ENCODE measurements around the gene P4HB.
A peak's percentile ranks its signal among the peaks of the same experiment; 100 is the strongest.

P4HB gene

GRCh38 chr17:81868674-81869220, 8.4 kb upstream of the P4HB start (continued):
- TF ChIP-seq ZBTB11 (tag by site-specific recombination; conservative IDR thresholded peaks at IDR 0.05; ENCODE audit: low read depth) = peak; percentile 32; the same call in 1 of the 2 replicates
- no peak for TF ChIP-seq ZNF555 (tag by site-specific recombination; conservative IDR thresholded peaks at IDR 0.05)
- TF ChIP-seq SP2 (tag by site-specific recombination; IDR thresholded peaks at IDR 0.05) = peak; percentile 65

DNA sequence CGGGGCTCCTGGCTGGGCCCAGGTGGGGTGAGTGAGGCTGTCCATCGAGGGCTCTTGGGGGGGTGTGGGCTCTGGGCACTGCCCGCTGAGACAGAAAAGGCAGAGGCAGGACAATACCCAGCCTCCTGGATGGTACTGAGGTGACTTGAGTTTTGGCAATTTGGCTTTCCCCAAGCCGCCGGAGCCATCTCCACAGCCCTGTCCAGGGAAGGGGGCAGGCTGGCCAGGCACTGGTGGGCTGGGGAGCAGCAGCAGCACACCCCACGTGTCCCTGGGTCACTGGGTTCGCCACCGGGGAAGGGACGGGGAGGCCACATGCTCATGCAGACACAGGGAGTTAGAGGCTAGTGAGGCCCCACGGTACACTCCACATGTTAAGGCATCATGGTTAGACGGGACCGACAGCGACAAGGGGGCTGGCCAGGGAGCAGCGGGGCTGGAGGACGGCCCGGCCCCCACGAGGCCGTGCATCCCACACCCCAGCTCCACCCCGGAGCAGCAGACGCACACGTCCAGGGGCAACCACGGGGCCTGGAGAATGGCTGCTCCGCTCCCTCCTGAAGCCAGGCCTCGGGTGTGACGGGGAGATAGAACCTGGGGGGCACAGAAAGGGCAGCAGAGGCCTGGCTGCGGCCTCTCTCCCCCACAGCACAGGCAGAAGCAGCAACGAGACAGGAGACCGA, 7.8 kb upstream of the P4HB start:
- peak overlapping the region; percentile 100 for H3K27ac ChIP-seq (ENCODE audit: extremely low read depth, low read depth, low read length)
- ChIA-PET CTCF (interaction anchor here (0.7 to 2.4 kb wide), 3 partner anchors 18 to 153 kb away, joined by 3 to 12 read pairs (median 4); no protein-coding TSS in a partner anchor), POLR2A (interaction anchor here (0.6 to 2.5 kb wide), 7 partner anchors 11 to 355 kb away, joined by 4 to 14 read pairs (median 8); partner anchors contain the start of genes ACTG1, CENPX, LRRC45 and MRPL12)
- peaks cover 17% of the 10 kb centered on the region; the same call in 1 of the 2 replicates for H3K4me1 ChIP-seq (ENCODE audit: control insufficient read depth, insufficient read depth, low read length)
- no peak overlapping the region for H3K4me3 ChIP-seq (ENCODE audit: low read depth, low read length)
- H3K36me3 ChIP-seq (ENCODE audit: control insufficient read depth in 2 of 2, insufficient read depth in 1 of 2, low read length in 2 of 2) = peaks cover 5 to 70% of the 10 kb centered on the region in 2 experiments; a peak in 2 of 3 replicates
- no peaks in the 10 kb centered on the region for H3K9me3 ChIP-seq (ENCODE audit: control insufficient read depth, insufficient read depth, low read depth, low read length)
- TF ChIP-seq FEZF1 (tag by site-specific recombination; IDR thresholded peaks at IDR 0.05) (no peak), ZNF292 (tag by site-specific recombination; IDR thresholded peaks at IDR 0.05; ENCODE audit: borderline replicate concordance, low read depth) (no peak), KLF8 (tag by site-specific recombination; IDR thresholded peaks at IDR 0.05) (peak; percentile 64), ZNF621 (tag by site-specific recombination; IDR thresholded peaks at IDR 0.05) (no peak), ZBTB1 (tag by site-specific recombination; IDR thresholded peaks at IDR 0.05) (no peak), KLF1 (tag by site-specific recombination; IDR thresholded peaks at IDR 0.05) (peak; percentile 41; the same call in 1 of the 2 replicates), ZBTB48 (tag by site-specific recombination; IDR thresholded peaks at IDR 0.05) (peak; percentile 82), ZSCAN30 (tag by site-specific recombination; IDR thresholded peaks at IDR 0.05) (peak; percentile 31), GLI4 (tag by site-specific recombination; IDR thresholded peaks at IDR 0.05) (no peak), ZNF223 (tag by site-specific recombination; IDR thresholded peaks at IDR 0.05) (no peak), HOXD13 (CRISPR knock-in tag; IDR thresholded peaks at IDR 0.05; ENCODE audit: borderline replicate concordance) (no peak), ZNF426 (tag by site-specific recombination; IDR thresholded peaks at IDR 0.05) (no peak), ZNF302 (tag by site-specific recombination; IDR thresholded peaks at IDR 0.05; ENCODE audit: low read depth) (no peak), SP7 (tag by site-specific recombination; IDR thresholded peaks at IDR 0.05) (peak; percentile 36), BCL11A (tag by site-specific recombination; IDR thresholded peaks at IDR 0.05; ENCODE audit: low read depth) (peak; percentile 95), ZFHX2 (tag by site-specific recombination; conservative IDR thresholded peaks at IDR 0.05) (peak; percentile 75), ZNF473 (tag by site-specific recombination; IDR thresholded peaks at IDR 0.05) (0 out of 2 replicates have a peak, but pooled peaks have one; percentile 4), ZBTB8A (tag by site-specific recombination; IDR thresholded peaks at IDR 0.05) (peak; percentile 8; the same call in 1 of the 2 replicates), ZFP3 (tag by site-specific recombination; IDR thresholded peaks at IDR 0.05; ENCODE audit: low read depth) (no peak), GLIS2 (tag by site-specific recombination; IDR thresholded peaks at IDR 0.05) (peak; percentile 82), ZNF707 (tag by site-specific recombination; IDR thresholded peaks at IDR 0.05) (no peak), GLIS1 (tag by site-specific recombination; IDR thresholded peaks at IDR 0.05) (peak; percentile 89), BCL11B (tag by site-specific recombination; IDR thresholded peaks at IDR 0.05; ENCODE audit: low read depth) (peak; percentile 92; the same call in 1 of the 2 replicates)
- TF ChIP-seq, protein P1, sequence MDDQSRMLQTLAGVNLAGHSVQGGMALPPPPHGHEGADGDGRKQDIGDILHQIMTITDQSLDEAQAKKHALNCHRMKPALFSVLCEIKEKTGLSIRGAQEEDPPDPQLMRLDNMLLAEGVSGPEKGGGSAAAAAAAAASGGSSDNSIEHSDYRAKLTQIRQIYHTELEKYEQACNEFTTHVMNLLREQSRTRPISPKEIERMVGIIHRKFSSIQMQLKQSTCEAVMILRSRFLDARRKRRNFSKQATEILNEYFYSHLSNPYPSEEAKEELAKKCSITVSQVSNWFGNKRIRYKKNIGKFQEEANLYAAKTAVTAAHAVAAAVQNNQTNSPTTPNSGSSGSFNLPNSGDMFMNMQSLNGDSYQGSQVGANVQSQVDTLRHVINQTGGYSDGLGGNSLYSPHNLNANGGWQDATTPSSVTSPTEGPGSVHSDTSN (CRISPR knock-in tag; IDR thresholded peaks at IDR 0.05) = no peak
- TF ChIP-seq, protein P2, sequence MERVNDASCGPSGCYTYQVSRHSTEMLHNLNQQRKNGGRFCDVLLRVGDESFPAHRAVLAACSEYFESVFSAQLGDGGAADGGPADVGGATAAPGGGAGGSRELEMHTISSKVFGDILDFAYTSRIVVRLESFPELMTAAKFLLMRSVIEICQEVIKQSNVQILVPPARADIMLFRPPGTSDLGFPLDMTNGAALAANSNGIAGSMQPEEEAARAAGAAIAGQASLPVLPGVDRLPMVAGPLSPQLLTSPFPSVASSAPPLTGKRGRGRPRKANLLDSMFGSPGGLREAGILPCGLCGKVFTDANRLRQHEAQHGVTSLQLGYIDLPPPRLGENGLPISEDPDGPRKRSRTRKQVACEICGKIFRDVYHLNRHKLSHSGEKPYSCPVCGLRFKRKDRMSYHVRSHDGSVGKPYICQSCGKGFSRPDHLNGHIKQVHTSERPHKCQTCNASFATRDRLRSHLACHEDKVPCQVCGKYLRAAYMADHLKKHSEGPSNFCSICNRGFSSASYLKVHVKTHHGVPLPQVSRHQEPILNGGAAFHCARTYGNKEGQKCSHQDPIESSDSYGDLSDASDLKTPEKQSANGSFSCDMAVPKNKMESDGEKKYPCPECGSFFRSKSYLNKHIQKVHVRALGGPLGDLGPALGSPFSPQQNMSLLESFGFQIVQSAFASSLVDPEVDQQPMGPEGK (tag by site-specific recombination; IDR thresholded peaks at IDR 0.05) = peak; percentile 93
- TF ChIP-seq, protein P3, sequence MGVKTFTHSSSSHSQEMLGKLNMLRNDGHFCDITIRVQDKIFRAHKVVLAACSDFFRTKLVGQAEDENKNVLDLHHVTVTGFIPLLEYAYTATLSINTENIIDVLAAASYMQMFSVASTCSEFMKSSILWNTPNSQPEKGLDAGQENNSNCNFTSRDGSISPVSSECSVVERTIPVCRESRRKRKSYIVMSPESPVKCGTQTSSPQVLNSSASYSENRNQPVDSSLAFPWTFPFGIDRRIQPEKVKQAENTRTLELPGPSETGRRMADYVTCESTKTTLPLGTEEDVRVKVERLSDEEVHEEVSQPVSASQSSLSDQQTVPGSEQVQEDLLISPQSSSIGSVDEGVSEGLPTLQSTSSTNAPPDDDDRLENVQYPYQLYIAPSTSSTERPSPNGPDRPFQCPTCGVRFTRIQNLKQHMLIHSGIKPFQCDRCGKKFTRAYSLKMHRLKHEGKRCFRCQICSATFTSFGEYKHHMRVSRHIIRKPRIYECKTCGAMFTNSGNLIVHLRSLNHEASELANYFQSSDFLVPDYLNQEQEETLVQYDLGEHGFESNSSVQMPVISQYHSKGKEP (tag by site-specific recombination; IDR thresholded peaks at IDR 0.05) = no peak

Data from HEK293 (cell line).